Middle frontal gyrus (tissue), 1 donor: Measurements from ENCODE around the gene UEVLD.

Experiments
- DNase-seq: peaks from one replicate; pipeline ENCODE4 v3.0.0-alpha.2; 2015; ENCODE audit warnings: low spot score; ENCODE audit errors: extremely low spot score

UEVLD gene

DNA sequence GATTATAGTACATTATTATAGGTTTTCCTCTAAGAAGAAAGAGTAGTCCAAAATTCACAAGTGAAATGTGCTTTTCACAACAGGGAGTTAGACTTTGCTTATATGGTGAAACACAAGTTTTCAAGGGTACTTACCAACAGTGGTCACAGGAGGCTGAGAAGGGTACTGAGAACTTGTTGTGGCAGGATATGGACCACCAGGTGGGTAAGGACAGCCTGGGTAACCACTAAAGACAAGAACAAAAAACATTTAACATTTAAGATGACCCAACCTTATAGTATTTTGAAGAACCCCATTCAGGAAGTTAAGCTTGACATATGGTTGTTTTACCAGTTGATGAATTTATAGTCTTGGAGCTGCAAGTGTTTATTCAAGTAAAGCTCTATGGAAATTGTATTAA is 86.2 kb downstream of the UEVLD start:
- no peak for DNase-seq

DNA sequence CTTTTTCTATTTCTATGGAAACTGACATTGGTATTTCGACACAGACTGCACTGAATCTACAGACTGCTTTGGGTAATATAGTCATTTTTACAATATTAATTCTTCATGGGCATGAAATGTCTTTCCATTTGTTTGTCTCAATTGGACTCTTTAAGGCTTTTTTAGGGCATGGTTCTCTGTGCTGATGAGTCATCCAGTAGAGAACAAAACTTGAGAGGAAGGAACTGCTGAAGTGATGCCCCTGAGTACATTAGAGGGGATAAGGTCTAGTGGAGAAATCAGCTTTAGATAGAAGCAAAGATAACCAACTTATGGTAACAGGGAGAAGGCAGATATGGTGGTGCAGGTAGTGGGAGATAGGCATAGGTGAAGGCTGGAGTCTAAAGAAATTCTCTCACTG is 86.9 kb downstream of the UEVLD start:
- no peak for DNase-seq

DNA sequence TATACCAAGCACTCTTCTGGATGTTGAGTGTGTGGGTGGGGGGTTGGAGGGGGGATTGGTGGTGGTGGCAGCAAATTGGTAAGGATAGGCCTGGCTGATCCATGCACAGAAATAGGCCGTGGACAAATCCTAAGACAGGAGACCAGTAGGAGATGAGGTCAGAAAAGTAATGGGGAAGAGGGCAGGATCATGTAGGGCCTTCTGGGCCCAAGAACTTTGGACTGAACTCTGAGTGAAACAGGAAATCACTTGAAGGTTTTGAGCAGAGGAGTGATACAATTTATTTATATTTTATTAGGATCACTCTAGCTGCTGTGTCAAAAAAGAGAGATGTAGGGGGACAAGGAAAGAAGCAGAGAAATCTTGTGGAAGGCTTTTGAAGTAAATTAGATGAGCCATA is 90.5 kb downstream of the UEVLD start:
- DNase-seq, result no peak

DNA sequence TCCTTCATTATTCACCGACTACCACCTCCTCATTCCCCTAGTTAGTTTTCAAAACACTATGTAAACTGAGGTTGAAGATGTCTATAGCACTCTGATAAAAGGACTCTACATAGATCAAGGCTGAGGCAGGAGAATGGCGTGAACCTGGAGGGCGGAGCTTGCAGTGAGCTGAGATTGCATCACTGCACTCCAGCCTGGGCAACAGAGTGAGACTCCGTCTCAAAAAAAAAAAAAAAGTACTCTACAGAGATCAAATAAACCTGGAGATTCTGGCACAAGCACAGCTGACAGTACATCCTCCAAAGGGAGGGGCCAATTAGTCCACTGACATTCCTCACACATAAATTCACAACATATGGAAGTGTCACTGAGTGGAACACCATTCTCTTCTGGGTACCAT is 92.8 kb downstream of the UEVLD start:
- DNase-seq, result no peak

GRCh38 chr11:18495271-18495670 is 93.3 kb downstream of the UEVLD start:
- no peak for DNase-seq

DNA sequence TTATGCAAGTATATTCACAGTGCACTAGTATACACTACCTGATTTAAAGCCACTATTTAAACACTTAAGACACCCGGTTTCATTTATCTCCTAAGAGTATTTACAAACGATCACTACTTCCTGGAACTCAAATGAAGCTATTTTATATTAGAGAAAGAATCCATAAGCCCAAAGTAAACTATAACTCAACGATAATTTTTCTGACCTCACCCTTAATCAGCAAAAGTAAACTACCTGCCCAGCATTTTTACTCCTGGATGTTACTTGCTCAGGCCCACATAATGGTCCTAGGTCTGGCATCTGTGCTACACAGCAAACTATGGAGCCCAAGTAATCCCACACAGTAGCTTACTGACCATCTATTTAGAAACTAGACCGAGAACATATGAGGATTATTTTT is 95.2 kb downstream of the UEVLD start:
- no peak for DNase-seq

DNA sequence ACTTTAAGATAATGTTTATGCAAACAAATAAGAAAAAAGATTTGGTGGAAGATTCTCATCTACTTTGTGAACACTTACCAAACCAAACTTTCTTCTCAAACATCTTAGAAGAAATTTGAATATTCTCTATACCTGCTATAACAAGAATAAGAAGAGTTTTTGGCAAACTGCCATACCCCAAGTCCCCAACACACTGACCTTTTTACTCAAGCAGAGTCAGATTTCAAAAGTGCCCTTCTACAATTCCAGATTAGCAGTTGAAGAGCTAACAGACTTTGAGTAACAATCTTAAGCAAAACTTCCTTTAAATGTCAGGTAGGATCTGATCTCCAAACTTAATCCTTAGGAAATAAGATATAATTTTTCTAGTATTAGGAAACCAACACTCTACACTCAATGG is 95.6 kb downstream of the UEVLD start:
- no peak for DNase-seq

DNA sequence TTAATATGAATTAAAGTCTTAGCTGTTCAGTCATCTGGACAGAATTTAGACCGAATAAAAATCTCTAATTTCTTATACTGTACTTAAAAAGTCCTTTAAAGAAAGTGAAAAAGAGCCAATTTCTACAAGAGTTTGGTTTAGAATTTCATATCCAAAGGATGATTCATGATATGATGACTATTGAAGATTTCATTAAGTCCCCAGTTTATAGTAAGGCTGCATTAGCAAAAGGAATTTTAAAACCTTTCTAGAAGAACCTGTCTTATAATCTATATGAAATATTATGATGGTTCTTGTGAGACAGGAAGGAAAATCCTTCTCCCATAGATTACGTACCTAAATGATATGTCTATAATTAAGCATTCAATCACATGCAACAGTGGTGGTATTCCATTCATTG is 96.6 kb downstream of the UEVLD start:
- no peak for DNase-seq

DNA sequence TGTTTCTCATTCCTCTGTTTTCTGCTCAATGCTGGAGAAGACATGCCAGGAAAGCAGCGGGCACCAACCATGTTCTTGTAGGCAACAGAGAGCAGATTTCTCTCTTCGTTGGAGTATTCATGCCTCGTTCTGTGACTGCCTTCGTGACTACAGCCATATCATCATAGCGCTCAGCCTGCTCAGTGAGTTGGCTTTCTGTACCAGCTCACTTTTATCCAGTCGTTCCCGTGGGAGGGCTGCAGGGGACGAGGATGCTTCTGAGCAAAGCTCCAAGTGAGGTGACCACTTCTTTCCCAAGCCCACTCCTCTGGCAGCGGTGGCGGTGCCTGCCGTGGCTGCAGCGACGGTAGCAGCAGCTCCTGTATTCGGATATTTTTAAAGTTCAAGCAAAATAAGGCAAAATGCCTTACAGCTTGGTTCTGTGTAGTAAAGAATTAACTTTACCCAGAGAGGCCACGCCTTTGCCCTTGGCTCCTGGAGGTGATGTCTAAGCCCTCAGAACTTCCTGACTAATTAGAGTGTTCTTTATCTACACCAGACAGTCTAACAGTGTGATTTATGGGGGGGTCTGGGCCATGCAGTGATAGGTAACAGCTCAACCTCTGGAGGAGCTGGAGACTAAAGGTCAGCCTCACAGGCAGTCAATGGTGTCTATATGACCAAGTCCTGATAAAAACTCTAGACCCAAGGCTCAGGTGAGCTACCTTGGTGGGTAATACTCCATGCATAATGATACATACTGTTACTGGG is 97.6 kb downstream of the UEVLD start:
- DNase-seq, result peak; percentile 19

DNA sequence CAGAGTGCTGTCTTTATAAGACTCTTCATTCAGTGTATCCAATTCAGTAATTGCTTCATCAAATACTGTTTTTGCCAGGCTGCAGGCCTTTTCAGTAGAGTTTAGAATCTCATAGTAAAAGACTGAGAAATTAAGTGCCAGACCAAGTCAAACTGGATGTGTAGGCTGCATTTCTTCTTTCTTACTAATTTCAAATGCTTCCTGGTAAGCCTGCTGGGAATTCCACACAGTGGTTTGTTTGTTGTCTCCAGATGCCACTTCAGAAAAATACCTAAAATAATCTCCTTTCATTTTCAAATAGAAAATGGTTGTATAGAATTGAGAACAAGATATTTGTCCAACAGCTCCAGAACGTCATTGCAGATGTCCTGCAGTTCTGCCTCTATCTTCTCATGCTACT is 98.2 kb downstream of the UEVLD start:
- no peak for DNase-seq

DNA sequence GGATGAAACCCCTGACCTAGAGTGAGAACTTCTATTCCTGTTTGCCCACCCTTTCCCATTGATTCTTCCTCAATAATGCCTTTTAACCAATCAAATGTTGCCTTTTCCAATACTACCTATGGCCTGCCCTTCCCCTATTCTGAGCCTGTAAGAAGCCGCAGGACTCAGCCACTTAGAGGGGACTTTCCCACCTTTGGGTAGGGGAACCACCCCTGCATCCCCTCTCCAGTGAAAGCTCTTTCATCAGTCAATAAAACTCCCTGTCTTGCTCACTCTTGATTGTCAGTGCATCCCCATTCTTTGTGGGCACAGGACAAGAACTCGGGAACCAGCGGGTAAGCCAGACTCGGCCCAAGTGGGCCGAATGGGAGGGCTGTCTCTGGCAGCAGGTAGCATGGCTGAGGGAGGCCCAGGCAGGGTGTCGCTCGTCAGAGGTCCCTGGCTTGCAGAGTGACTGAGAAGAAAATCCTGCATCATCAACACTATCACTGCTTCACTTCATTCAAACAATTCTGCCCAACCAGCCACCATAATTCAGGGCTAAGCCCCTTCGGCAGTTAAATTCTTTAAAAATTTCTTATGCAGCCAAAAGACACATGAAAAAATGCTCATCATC is 102.5 kb downstream of the UEVLD start:
- DNase-seq, result no peak
